Colonic mucosa (tissue), 4 donors: ENCODE data around the gene DIP2C. TPM values are rescaled to one million over a fixed set of nuclear protein-coding genes. Genes with fewer than 3 reads are reported as not detected.

Experiments
- DNase-seq: peaks from one replicate; pipeline ENCODE4 v3.0.0-alpha.2; 2020
- H3K27ac ChIP-seq: fragments of 200-600 bp; one replicate; pipeline ENCODE4 v1.8.0; 2021
- H3K27me3 ChIP-seq: fragments of 200-600 bp; one replicate; pipeline ENCODE4 v1.8.0; 2021
- H3K36me3 ChIP-seq: fragments of 200-600 bp; one replicate; pipeline ENCODE4 v1.8.0; 2021
- H3K4me1 ChIP-seq: fragments of 200-600 bp; one replicate; pipeline ENCODE4 v1.8.0; 2021; ENCODE audit warnings: mild to moderate bottlenecking
- H3K4me3 ChIP-seq: fragments of 200-600 bp; one replicate; pipeline ENCODE4 v1.8.0; 2021
- H3K9ac ChIP-seq, 2 donors: one replicate each; pipeline ENCODE4 v1.7.0; 2013; ENCODE audit warnings: control low read depth in 2 of 2, low read depth in 2 of 2, low read length in 2 of 2
- H3K9me3 ChIP-seq: fragments of 200-600 bp; one replicate; pipeline ENCODE4 v1.8.0; 2021
- CTCF ChIP-seq: fragments of 200-600 bp; IDR thresholded peaks from one replicate; pipeline ENCODE4 v1.8.0; 2022; ENCODE audit warnings: antibody characterized with exemption, mild to moderate bottlenecking
- intact Hi-C: fragments of 100-400 bp; cut with DNase I; formaldehyde crosslinking; loops from one replicate; pipeline ENCODE4 v1.14.1; 2022
- total RNA-seq, 2 donors: library from RNA; stranded (reverse); fragmentation: NEBNext Ultra II Directional in 1 of 2; extraction: Animal tissue kit (Norgen Biotek cat#: 25700) in 1 of 2; gene quantifications; one replicate each; pipeline ENCODE4 v1.2.1, GENCODE V29; 2021
- donor health status: healthy.
- donor health status: DM: no; HTN: no; CAD: no.
- donor health status: DM: no; HTN: no; CAD: no.

The DIP2C gene
- total RNA-seq, 2 donors from 2014 or later, result 7.6 to 11.2 TPM

- Histone ChIP-seq H3K27me3 (no peaks in the 10 kb centered on the region), H3K27ac (no peak overlapping the region), H3K9ac (no peak overlapping the region), H3K36me3 (no peaks in the 10 kb centered on the region), H3K4me3 (no peak overlapping the region), H3K4me1 (no peaks in the 10 kb centered on the region), H3K9me3 (no peaks in the 10 kb centered on the region)
- DNase-seq, result peak; percentile 38
- intact Hi-C loops, result no loop called here
- TF ChIP-seq CTCF, result no peak
These were observed 275.8 kb downstream of the DIP2C start for GRCh38 chr10:413662-414071.

GRCh38 chr10:412109-412508, 277.4 kb downstream of the DIP2C start:
- DNase-seq, result no peak
- H3K27ac ChIP-seq, result no peak overlapping the region
- H3K36me3 ChIP-seq, result no peaks in the 10 kb centered on the region
- no peaks in the 10 kb centered on the region for H3K9me3 ChIP-seq
- H3K4me1 ChIP-seq, result no peaks in the 10 kb centered on the region
- no peaks in the 10 kb centered on the region for H3K27me3 ChIP-seq
- TF ChIP-seq CTCF, result no peak
- intact Hi-C loops, result no loop called here
- no peak overlapping the region for H3K4me3 ChIP-seq
- H3K9ac ChIP-seq, result no peak overlapping the region

- intact Hi-C loops, result no loop called here
- no peaks in the 10 kb centered on the region for H3K9me3 ChIP-seq
- H3K36me3 ChIP-seq, result no peaks in the 10 kb centered on the region
These were observed 277.9 kb downstream of the DIP2C start for GRCh38 chr10:411603-412002.

GRCh38 chr10:409408-410040, 279.9 kb downstream of the DIP2C start:
- no peak overlapping the region for H3K4me3 ChIP-seq
- no peak overlapping the region for H3K9ac ChIP-seq
- no peak for DNase-seq
- no peaks in the 10 kb centered on the region for H3K27me3 ChIP-seq
- H3K4me1 ChIP-seq, result no peaks in the 10 kb centered on the region
- intact Hi-C loops, result no loop called here
- H3K9me3 ChIP-seq, result no peaks in the 10 kb centered on the region
- no peaks in the 10 kb centered on the region for H3K36me3 ChIP-seq
- no peak overlapping the region for H3K27ac ChIP-seq
- TF ChIP-seq CTCF, result no peak

More at GRCh38 chr10:411603-412002, 277.9 kb downstream of the DIP2C start:
- Histone ChIP-seq H3K27ac (no peak overlapping the region), H3K4me3 (no peak overlapping the region), H3K9ac (no peak overlapping the region), H3K4me1 (no peaks in the 10 kb centered on the region), H3K27me3 (no peaks in the 10 kb centered on the region)
- no peak for TF ChIP-seq CTCF
- no peak for DNase-seq

- DNase-seq, result no peak
- Histone ChIP-seq H3K9me3 (no peaks in the 10 kb centered on the region), H3K27ac (no peak overlapping the region), H3K4me1 (no peaks in the 10 kb centered on the region), H3K36me3 (no peaks in the 10 kb centered on the region), H3K27me3 (no peaks in the 10 kb centered on the region), H3K9ac (no peak overlapping the region), H3K4me3 (no peak overlapping the region)
- intact Hi-C loops, result no loop called here
- TF ChIP-seq CTCF, result no peak
These were observed 281.2 kb downstream of the DIP2C start for GRCh38 chr10:408236-408635.
